T-helper 2 cell treated with Interferon-gamma antibody and Interleukin-4, amounts not matched to agents 100 ng/mL and 5 ng/mL, for 36 hours (primary cell): ENCODE data around the gene NME4. TPM values are rescaled to one million over a fixed set of nuclear protein-coding genes. Genes with fewer than 3 reads are reported as not detected.
"Not testable (repeated sequence)": the region's sequence is repeated elsewhere in the genome, so short reads cannot be mapped to it uniquely, and the experiment has no call there.

Experiments used
- intact Hi-C: fragments of 100-400 bp; cut with micrococcal nuclease; formaldehyde crosslinking; loops from one replicate; pipeline ENCODE4 v1.15.1; 2023
- total RNA-seq: library from RNA; stranded (reverse); gene quantifications from 2 replicates; pipeline ENCODE4 v1.2.3, GENCODE V29; 2022

NME4 gene
- total RNA-seq, 1 donor from 2014 or later = 60.9 TPM

GRCh38 chr16:396199-396598, 800 bp upstream of the NME4 start:
- intact Hi-C loops = no loop called here

DNA sequence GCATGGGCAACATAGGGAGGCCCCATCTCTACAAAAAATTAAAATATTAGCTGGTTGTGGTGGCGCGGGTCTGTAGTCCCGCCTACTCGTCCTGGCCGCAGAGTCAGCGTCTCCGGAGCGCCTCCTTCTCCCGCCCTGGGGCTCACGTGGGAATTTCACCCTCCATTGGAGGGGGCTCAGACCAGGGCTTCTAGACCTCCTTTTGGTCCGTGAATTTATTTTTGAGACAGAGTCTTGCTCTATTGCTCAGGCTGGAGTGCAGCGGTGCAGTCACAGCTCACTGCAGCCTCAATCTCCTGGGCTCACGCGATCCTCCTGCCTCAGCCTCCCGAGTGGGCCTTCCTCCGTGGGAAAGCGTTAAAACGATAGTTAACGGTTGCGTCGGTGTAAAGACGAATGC, 394 bp upstream of the NME4 start:
- intact Hi-C loops = no loop called here

GRCh38 chr16:397736-398332, 835 bp downstream of the NME4 start:
- intact Hi-C loops = no loop called here

GRCh38 chr16:398561-399339, 1.8 kb downstream of the NME4 start:
- intact Hi-C loops = no loop called here

GRCh38 chr16:399340-400019, 2.5 kb downstream of the NME4 start:
- intact Hi-C loops = loop anchor here (2.0 kb wide), 1 partner anchor 237 kb away; the partner anchor contains the start of gene METTL26

- intact Hi-C loops = loop anchor here (2.0 kb wide), 1 partner anchor 237 kb away; the partner anchor contains the start of gene METTL26
Observed at GRCh38 chr16:400061-400591, 3.1 kb downstream of the NME4 start.

DNA sequence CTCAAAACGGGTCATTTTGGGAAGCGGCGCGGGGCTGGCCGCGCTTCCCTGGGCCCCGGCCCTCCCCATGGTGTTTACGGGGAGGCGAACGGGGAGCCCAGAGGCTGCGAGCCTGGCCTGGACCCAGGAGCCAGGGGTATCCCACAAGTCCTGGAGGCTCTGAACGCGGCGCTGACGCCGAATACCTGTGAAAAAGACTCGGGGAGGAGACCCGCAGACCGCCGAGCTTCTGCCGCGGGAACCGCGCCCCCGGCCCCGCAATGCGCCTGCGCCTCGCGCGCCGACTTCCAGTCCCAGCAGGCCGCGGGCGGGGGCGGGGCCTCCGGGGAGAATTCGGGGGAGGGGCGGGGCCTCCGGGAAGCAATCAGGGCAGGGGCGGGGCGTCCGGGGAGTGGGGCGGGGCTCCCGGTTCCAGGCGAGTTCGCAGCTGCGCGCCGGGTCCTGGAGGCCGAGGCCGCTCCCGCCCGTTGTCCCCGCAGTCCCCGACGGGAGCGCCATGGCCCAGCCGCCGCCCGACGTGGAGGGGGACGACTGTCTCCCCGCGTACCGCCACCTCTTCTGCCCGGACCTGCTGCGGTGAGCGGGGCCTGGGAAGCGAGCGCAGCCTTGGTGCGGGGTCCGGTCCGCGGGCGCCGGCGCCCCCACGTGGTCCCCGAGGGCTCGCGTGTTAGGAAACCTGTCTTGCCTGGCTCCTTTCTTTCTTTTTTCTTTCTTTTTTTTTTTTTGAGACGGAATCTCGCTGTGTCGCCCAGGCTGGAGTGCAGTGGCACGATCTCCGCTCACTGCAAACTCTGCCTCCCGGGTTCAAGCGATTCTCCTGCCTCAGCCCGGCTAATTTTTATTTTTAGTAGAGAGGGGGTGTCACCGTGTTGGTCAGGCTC, 4.7 kb downstream of the NME4 start, which contains the start of gene DECR2:
TSS of gene DECR2 (plus strand) at position 418 of the 881 bp plus-strand sequence. CDS start at position 497, 79 bp downstream.
- intact Hi-C loops = loop anchor here (1.0 to 2.0 kb wide), 5 partner anchors 20 to 235 kb away; partner anchors contain the start of genes CAPN15, METTL26, PGAP6 and RAB11FIP3

DNA sequence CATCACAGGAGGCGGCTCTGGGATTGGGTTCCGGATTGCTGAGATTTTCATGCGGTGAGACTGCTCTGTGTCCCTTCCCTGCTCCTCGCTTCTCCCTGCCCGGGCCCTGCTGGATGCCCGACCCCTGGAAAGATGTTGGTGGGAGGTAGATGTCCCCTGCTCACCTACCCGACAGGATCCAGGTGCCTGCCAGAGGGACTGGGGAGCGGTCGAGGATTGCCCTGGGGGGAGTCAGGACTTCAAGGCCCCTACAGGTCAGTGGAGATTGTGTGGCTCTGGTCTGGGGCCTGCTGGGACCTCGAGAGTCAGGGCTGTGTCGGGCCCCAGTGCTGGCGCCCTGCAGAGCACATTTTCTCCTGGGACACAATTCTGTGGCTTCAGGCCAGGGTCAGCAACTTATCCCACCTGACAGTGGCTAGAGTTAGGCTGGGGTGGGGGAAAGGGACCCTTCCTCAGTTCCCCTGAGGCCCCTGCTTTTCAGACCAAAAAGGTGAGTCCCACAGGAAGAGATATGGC, 8.0 kb downstream of the NME4 start:
- intact Hi-C loops = no loop called here

DNA sequence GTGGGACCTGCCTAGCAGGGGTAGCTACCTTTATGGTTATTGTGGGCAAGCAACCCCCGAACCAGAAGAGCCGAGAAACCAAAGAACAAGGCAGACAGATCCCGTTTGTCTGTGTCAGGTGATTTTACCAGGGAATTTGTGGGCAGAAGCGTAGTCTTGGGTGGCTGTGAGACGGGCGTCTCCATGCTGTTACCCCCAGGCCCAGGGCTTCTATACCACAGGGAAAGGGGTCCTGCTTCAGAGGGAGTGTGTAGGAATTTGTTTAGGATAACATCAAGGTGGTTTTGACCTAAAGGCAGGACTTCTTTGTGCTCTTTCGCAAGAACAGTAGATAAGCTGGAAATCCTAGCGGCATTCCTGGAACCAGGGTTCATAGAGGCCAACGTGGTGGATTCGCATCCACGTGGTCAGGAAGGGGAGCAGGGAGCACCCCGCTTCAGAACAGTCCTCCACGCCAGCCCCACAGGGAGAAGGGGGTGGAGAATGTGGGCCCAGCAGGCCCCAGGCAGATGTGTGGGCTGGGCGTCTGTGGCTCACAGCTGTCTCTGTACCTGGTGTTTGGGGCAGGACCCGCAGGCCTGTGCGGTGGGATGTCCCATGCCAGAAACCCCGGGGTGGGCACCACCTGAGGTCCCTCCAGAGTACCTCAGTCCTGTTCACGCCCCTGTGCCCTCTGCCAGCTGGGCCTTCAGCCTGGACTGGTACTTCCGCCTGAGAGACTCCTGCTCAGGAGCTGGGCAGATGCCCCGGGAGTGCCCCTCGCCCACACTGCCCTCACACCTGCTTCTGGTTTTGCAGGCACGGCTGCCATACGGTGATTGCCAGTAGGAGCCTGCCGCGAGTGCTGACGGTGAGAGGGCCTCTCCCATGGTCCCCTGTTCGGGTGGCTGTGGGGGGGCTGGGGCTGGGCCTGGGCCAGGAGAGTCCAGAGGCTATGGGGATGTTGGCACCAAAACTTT, 8.8 kb downstream of the NME4 start:
- intact Hi-C loops = no loop called here

GRCh38 chr16:407253-407652, 10.3 kb downstream of the NME4 start:
- intact Hi-C loops = no loop called here

- intact Hi-C loops = no loop called here
Observed at GRCh38 chr16:410516-411178, 13.6 kb downstream of the NME4 start.

- intact Hi-C loops = no loop called here
Observed at GRCh38 chr16:411576-412265, 14.7 kb downstream of the NME4 start.

GRCh38 chr16:414395-415169, 17.6 kb downstream of the NME4 start:
- intact Hi-C loops = no loop called here

GRCh38 chr16:415170-415498, 18.1 kb downstream of the NME4 start:
- intact Hi-C loops = not testable (repeated sequence)

GRCh38 chr16:422179-422578, 25.2 kb downstream of the NME4 start:
- intact Hi-C loops = not testable (repeated sequence)

DNA sequence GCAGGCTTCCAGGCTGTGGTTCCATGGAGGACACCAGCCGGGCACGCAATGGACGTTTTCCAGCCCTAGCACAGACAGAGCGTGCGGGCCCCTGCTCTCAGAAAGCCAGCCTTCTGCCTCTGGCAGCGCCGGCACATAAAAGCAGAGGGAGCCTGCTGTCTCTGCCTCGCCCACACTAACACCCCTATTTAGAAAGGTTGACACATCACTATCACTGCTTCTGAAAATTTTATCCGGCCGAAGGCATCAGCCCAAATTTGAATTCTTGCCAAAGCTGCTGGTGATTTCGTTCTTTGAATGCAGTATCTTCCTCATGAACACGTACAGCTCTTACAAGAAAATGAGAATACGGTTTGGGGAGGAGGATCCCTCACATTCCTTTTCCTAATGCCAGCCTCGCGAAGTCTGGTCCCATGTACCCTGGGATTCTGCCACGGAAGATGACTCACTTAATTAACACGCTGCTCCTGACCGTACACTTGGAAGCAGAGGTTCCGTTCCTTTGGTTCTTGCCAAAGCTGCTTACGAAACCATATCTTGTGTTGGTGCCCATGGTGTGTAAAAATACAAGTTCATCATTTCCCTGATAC, 27.1 kb downstream of the NME4 start:
- intact Hi-C loops = loop anchor here (2.0 kb wide), 1 partner anchor 41 kb away; no protein-coding TSS in a partner anchor

DNA sequence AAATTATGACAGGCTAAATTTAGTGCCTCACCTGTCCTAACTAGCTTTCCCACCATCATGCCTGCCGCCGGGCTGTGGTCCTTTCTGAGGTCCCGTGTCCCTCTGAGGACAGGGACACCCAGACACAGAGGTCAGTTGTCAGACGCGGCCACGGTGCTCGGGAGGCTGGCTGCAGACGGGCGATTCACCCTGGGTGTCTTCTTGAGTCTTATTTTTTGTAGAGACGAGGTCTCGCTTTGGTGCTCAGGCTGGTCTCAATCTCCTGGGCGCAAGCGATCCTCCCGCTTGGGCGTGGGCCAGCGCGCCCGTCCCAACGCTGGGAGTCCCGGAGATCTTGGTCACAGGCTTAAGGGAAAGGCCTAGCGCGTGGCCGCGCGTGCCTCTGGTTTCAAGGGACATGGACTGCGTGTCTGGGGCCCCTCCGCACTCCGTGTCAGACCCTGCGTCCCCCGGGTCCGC, 27.7 kb downstream of the NME4 start:
- intact Hi-C loops = loop anchor here (1.0 to 2.0 kb wide), 2 partner anchors 23 to 42 kb away; partner anchors contain the start of gene DECR2
